ENCODE results near the gene PNPLA2.

The PNPLA2 gene

GRCh38 chr11:786235-787083 lies 32.3 kb upstream of the PNPLA2 start:
- DNase-seq = no peak

GRCh38 chr11:787084-787675 lies 31.5 kb upstream of the PNPLA2 start:
- DNase-seq = no peak

GRCh38 chr11:788009-788640 lies 30.6 kb upstream of the PNPLA2 start:
- DNase-seq = no peak

- no peak for DNase-seq
Observed at GRCh38 chr11:788953-789940, 29.5 kb upstream of the PNPLA2 start.

- no peak for DNase-seq
Observed at GRCh38 chr11:789943-790342, 28.8 kb upstream of the PNPLA2 start, which contains the start of gene CEND1. TSS of gene CEND1 (minus strand) at chr11:790090. CDS start at chr11:788576, 1,514 bp downstream.

GRCh38 chr11:790721-791564 lies 27.8 kb upstream of the PNPLA2 start:
- no peak for DNase-seq

- DNase-seq = no peak
Observed at GRCh38 chr11:791658-792534, 26.8 kb upstream of the PNPLA2 start.

- no peak for DNase-seq
Observed at GRCh38 chr11:792535-792821, 26.2 kb upstream of the PNPLA2 start.

- no peak for DNase-seq
Observed at GRCh38 chr11:792873-793272, 25.8 kb upstream of the PNPLA2 start.

- no peak for DNase-seq
Observed at GRCh38 chr11:793556-793955, 25.2 kb upstream of the PNPLA2 start.

- no peak for DNase-seq
Observed at GRCh38 chr11:794013-794765, 24.5 kb upstream of the PNPLA2 start.

- no peak for DNase-seq
Observed at GRCh38 chr11:794766-795633, 23.7 kb upstream of the PNPLA2 start.

- peak; percentile 75 to 91 for DNase-seq
Observed at GRCh38 chr11:795634-796564, 22.8 kb upstream of the PNPLA2 start.

- DNase-seq = no peak
Observed at GRCh38 chr11:796565-797295, 22.0 kb upstream of the PNPLA2 start.

- peak; percentile 67 to 72 for DNase-seq
Observed at GRCh38 chr11:797296-798092, 21.2 kb upstream of the PNPLA2 start.

GRCh38 chr11:798093-798713 lies 20.5 kb upstream of the PNPLA2 start, which contains the start of gene SLC25A22:
TSS of gene SLC25A22 (minus strand) at chr11:798281. CDS start at chr11:795006, 3,275 bp downstream.
- peak; percentile 82 to 86 for DNase-seq
